ENCODE results near the gene EML4.
"Not testable (repeated sequence)": the region's sequence is repeated elsewhere in the genome, so short reads cannot be mapped to it uniquely, and the experiment has no call there.

EML4 gene

GRCh38 chr2:42171396-42171980 is 2.3 kb downstream of the EML4 start:
- DNase-seq (ENCODE audit: low read depth in 2 of 2): no peak

GRCh38 chr2:42172020-42172419 is 2.9 kb downstream of the EML4 start:
- no peak for DNase-seq (ENCODE audit: low read depth in 2 of 2)

- DNase-seq (ENCODE audit: low read depth in 2 of 2): no peak
These were observed 3.4 kb downstream of the EML4 start for GRCh38 chr2:42172566-42172965.

GRCh38 chr2:42173467-42173866 is 4.3 kb downstream of the EML4 start:
- DNase-seq (ENCODE audit: low read depth in 2 of 2): not testable (repeated sequence)

- no peak for DNase-seq (ENCODE audit: low read depth in 2 of 2)
These were observed 8.0 kb downstream of the EML4 start for GRCh38 chr2:42176992-42177738.

GRCh38 chr2:42178335-42178734 is 9.2 kb downstream of the EML4 start:
- no peak for DNase-seq (ENCODE audit: low read depth in 2 of 2)

GRCh38 chr2:42180300-42180699 is 11.1 kb downstream of the EML4 start:
- no peak for DNase-seq (ENCODE audit: low read depth in 2 of 2)

- no peak for DNase-seq (ENCODE audit: low read depth in 2 of 2)
These were observed 13.6 kb downstream of the EML4 start for GRCh38 chr2:42182654-42183308.

GRCh38 chr2:42183775-42184174 is 14.6 kb downstream of the EML4 start:
- DNase-seq (ENCODE audit: low read depth in 2 of 2): no peak

- DNase-seq (ENCODE audit: low read depth in 2 of 2): no peak
These were observed 15.2 kb downstream of the EML4 start for GRCh38 chr2:42184346-42184745.

- no peak for DNase-seq (ENCODE audit: low read depth in 2 of 2)
These were observed 16.2 kb downstream of the EML4 start for GRCh38 chr2:42185220-42185921.

- no peak for DNase-seq (ENCODE audit: low read depth in 2 of 2)
These were observed 17.2 kb downstream of the EML4 start for GRCh38 chr2:42186366-42186765.

- DNase-seq (ENCODE audit: low read depth in 2 of 2): no peak
These were observed 17.9 kb downstream of the EML4 start for GRCh38 chr2:42186945-42187632.

GRCh38 chr2:42187886-42188285 is 18.7 kb downstream of the EML4 start:
- DNase-seq (ENCODE audit: low read depth in 2 of 2): no peak

- no peak for DNase-seq (ENCODE audit: low read depth in 2 of 2)
These were observed 20.0 kb downstream of the EML4 start for GRCh38 chr2:42189235-42189566.

GRCh38 chr2:42190191-42190590 is 21.0 kb downstream of the EML4 start:
- no peak for DNase-seq (ENCODE audit: low read depth in 2 of 2)

GRCh38 chr2:42191285-42192009 is 22.3 kb downstream of the EML4 start:
- no peak for DNase-seq (ENCODE audit: low read depth in 2 of 2)

GRCh38 chr2:42192010-42192373 is 22.8 kb downstream of the EML4 start:
- no peak for DNase-seq (ENCODE audit: low read depth in 2 of 2)

- no peak for DNase-seq (ENCODE audit: low read depth in 2 of 2)
These were observed 23.8 kb downstream of the EML4 start for GRCh38 chr2:42192652-42193566.

GRCh38 chr2:42193722-42194187 is 24.6 kb downstream of the EML4 start:
- DNase-seq (ENCODE audit: low read depth in 2 of 2): no peak
